NCI-H1092 (cell line): ENCODE measurements around the gene CDK5R2.

ENCODE experiments used
- DNase-seq: peaks from one replicate; lab custom pipeline; 2025; lab: John Stamatoyannopoulos, UW

CDK5R2 gene

GRCh38 chr2:219002395-219003266, 43.2 kb downstream of the CDK5R2 start:
- DNase-seq = peak; percentile 62

GRCh38 chr2:219003267-219003634, 43.8 kb downstream of the CDK5R2 start:
- DNase-seq = no peak

GRCh38 chr2:219003979-219004378, 44.5 kb downstream of the CDK5R2 start:
- no peak for DNase-seq

GRCh38 chr2:219009294-219009693, 49.8 kb downstream of the CDK5R2 start:
- no peak for DNase-seq

GRCh38 chr2:219010162-219010756, 50.8 kb downstream of the CDK5R2 start:
- no peak for DNase-seq

- DNase-seq = no peak
Measured at GRCh38 chr2:219010873-219011272, 51.4 kb downstream of the CDK5R2 start.
